CD14-positive monocyte (primary cell): Measurements from ENCODE around the gene C3orf70. TPM values are rescaled to one million over a fixed set of nuclear protein-coding genes. Genes with fewer than 3 reads are reported as not detected.

Experiments
- DNase-seq, 3 donors: peaks; one replicate each; pipeline ENCODE4 v3.0.0-alpha.2; 2011 to 2022
- H2AFZ ChIP-seq: 2 replicates; pipeline ENCODE4 v1.6.0; 2012; ENCODE audit warnings: mild to moderate bottlenecking, low read depth, low read length, inconsistent platforms; ENCODE audit not compliant: insufficient read depth, poor library complexity, severe bottlenecking
- H3K27ac ChIP-seq, 2 donors: 1 replicate in 1 of 2; 2 replicates in 1 of 2; pipeline ENCODE4 v1.5.1; 2012 to 2013; ENCODE audit warnings: low read length in 2 of 2, control low read depth in 1 of 2, inconsistent platforms in 1 of 2, low read depth in 1 of 2, mild to moderate bottlenecking in 1 of 2
- H3K27me3 ChIP-seq, 2 donors: one replicate each; pipeline versions ENCODE4 v1.6.0 to v1.6.1; 2011 to 2013; ENCODE audit warnings: low read length in 2 of 2; ENCODE audit not compliant: control insufficient read depth in 2 of 2, insufficient read depth in 2 of 2
- H3K36me3 ChIP-seq, 2 donors: replicated peaks in 1 of 2; 1 replicate in 1 of 2; 2 replicates in 1 of 2; pipeline versions ENCODE4 v1.5.1 to v1.6.1; 2012 to 2013; ENCODE audit warnings: low read length in 2 of 2, control low read depth in 1 of 2, inconsistent platforms in 1 of 2, mild to moderate bottlenecking in 1 of 2; ENCODE audit not compliant: insufficient read depth in 2 of 2, control insufficient read depth in 1 of 2
- H3K4me1 ChIP-seq, 2 donors: 1 replicate in 1 of 2; 2 replicates in 1 of 2; pipeline versions ENCODE4 v1.5.1 to v1.6.1; 2012 to 2013; ENCODE audit warnings: low read length in 2 of 2, control low read depth in 1 of 2, inconsistent platforms in 1 of 2, mild to moderate bottlenecking in 1 of 2, moderate library complexity in 1 of 2; ENCODE audit not compliant: insufficient read depth in 2 of 2, control insufficient read depth in 1 of 2
- H3K4me2 ChIP-seq: replicated peaks from 2 replicates; pipeline ENCODE3; 2012; ENCODE audit warnings: low read length, moderate library complexity, mild to moderate bottlenecking; ENCODE audit not compliant: poor library complexity, severe bottlenecking; ENCODE audit errors: extremely low read depth
- H3K4me3 ChIP-seq, 3 experiments: fragments of 200-600 bp in 1 of 3; sonication (generic) in 1 of 3; replicated peaks in 1 of 3; 1 replicate in 2 of 3; 2 replicates in 1 of 3; pipeline ENCODE4 v1.5.1; 2011 to 2013; ENCODE audit warnings: low read length in 3 of 3, mild to moderate bottlenecking in 3 of 3, control low read depth in 2 of 3, low read depth in 2 of 3, inconsistent platforms in 1 of 3, moderate library complexity in 1 of 3
- H3K79me2 ChIP-seq: 2 replicates; pipeline ENCODE4 v1.6.0; 2012; ENCODE audit warnings: mild to moderate bottlenecking, control low read depth, inconsistent platforms, low read length, moderate library complexity; ENCODE audit not compliant: insufficient read depth
- H3K9ac ChIP-seq: 2 replicates; pipeline ENCODE4 v1.6.0; 2017; ENCODE audit warnings: low read length, mild to moderate bottlenecking; ENCODE audit not compliant: insufficient read depth, poor library complexity, severe bottlenecking
- H3K9me3 ChIP-seq, 2 donors: replicated peaks in 1 of 2; 1 replicate in 1 of 2; 2 replicates in 1 of 2; pipeline versions ENCODE4 v1.5.1 to v1.6.1; 2012 to 2013; ENCODE audit warnings: low read length in 2 of 2, control low read depth in 1 of 2; ENCODE audit not compliant: control insufficient read depth in 1 of 2, insufficient read depth in 1 of 2
- H4K20me1 ChIP-seq: 2 replicates; pipeline ENCODE4 v1.6.0; 2012; ENCODE audit warnings: mild to moderate bottlenecking, low read length, control low read depth, moderate library complexity; ENCODE audit not compliant: insufficient read depth
- H3K27ac Mint-ChIP-seq, 7 donors: one replicate each; pipeline ENCODE4 v1.8.0; 2020; ENCODE audit warnings: mild to moderate bottlenecking in 7 of 7, mixed read lengths in 7 of 7, moderate library complexity in 6 of 7, inconsistent platforms in 2 of 7
- H3K27me3 Mint-ChIP-seq, 3 donors: one replicate each; pipeline ENCODE4 v1.8.0; 2021 to 2022; ENCODE audit warnings: low read depth in 3 of 3, mild to moderate bottlenecking in 3 of 3, mixed read lengths in 3 of 3, moderate library complexity in 3 of 3, inconsistent platforms in 1 of 3
- H3K36me3 Mint-ChIP-seq, 2 donors: one replicate each; pipeline ENCODE4 v1.8.0; 2020; ENCODE audit warnings: mixed read lengths in 2 of 2, inconsistent platforms in 1 of 2, mild to moderate bottlenecking in 1 of 2
- H3K4me1 Mint-ChIP-seq: one replicate; pipeline ENCODE4 v1.8.0; 2020; ENCODE audit warnings: mild to moderate bottlenecking, mixed read lengths
- H3K4me3 Mint-ChIP-seq, 2 donors: one replicate each; pipeline ENCODE4 v1.8.0; 2020; ENCODE audit warnings: mild to moderate bottlenecking in 2 of 2, mixed read lengths in 2 of 2, moderate library complexity in 1 of 2
- H3K9me3 Mint-ChIP-seq, 7 donors: one replicate each; pipeline ENCODE4 v1.8.0; 2020 to 2022; ENCODE audit warnings: mixed read lengths in 7 of 7, mild to moderate bottlenecking in 6 of 7, moderate library complexity in 6 of 7, inconsistent platforms in 2 of 7
- CTCF ChIP-seq: fragments of 200-600 bp; IDR thresholded peaks from one replicate; pipeline ENCODE4 v1.8.0; 2022; ENCODE audit warnings: antibody characterized with exemption, mild to moderate bottlenecking
- WGBS: methylation state at CpG from one replicate; pipeline ENCODE4 v1.1.5; 2013; ENCODE audit warnings: missing lambda C conversion rate; ENCODE audit not compliant: insufficient coverage; 5-methylcytosine and 5-hydroxymethylcytosine counted together
- intact Hi-C, 2 donors: fragments of 100-400 bp; cut with micrococcal nuclease; formaldehyde crosslinking; loops; one replicate each; pipeline versions ENCODE4 v1.15.0 to v1.15.1; 2023
- polyA plus RNA-seq, 3 donors: library from polyadenylated mRNA; depleted of rRNA in 1 of 3; unstranded in 2 of 3; stranded (reverse) in 1 of 3; fragments of 300-500 nt in 2 of 3; fragments of >200 nt in 1 of 3; fragmentation: Illumina TruSeq in 2 of 3; gene quantifications; 1 replicate in 2 of 3; 2 replicates in 1 of 3; pipeline ENCODE4 v1.2.3, GENCODE V29; 2012 to 2021

The C3orf70 gene
- polyA plus RNA-seq, 3 donors: 0.01 to 0.08 TPM; not detected in 1

DNA sequence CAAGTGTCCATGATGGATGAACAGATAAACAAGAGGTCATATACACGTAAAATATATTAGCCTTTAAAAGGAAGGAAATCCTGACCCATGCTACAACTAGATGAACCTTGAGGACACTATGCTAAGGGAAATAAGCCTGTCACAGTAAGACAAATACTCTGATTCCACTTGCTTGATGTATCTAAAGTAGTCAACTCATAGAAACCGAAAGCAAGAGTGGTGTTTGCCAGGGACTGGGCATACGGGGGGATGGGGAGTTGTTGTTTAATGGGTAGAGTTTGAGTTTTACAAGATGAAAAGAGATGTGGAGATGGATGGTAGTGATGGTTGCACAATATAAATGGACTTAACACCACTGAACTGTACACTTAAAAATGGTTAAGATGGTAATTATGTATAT, 65.4 kb downstream of the C3orf70 start:
- H3K27ac Mint-ChIP-seq: peak overlapping the region in 1 of 7 donors; percentile 4
- H3K4me1 ChIP-seq: no peaks in the 10 kb centered on the region
- whole genome bisulfite sequencing: no CpG with 5 or more reads among the region's 3 CpGs
- no peak overlapping the region for H3K4me3 Mint-ChIP-seq
- H3K4me2 ChIP-seq: no peak overlapping the region
- H3K4me3 ChIP-seq: no peak overlapping the region
- H2AFZ ChIP-seq: no peak overlapping the region
- H3K36me3 ChIP-seq: no peaks in the 10 kb centered on the region
- H3K27me3 Mint-ChIP-seq: peaks cover 2 to 4% (median 4%) of the 10 kb centered on the region in 3 donors
- peaks cover 0 to 2% (median 0%) of the 10 kb centered on the region in 7 donors for H3K9me3 Mint-ChIP-seq
- no peaks in the 10 kb centered on the region for H3K9me3 ChIP-seq
- no peaks in the 10 kb centered on the region for H4K20me1 ChIP-seq
- DNase-seq: no peak
- intact Hi-C loops: no loop called here
- no peaks in the 10 kb centered on the region for H3K79me2 ChIP-seq
- TF ChIP-seq CTCF: no peak
- H3K9ac ChIP-seq: no peak overlapping the region
- no peak overlapping the region for H3K27ac ChIP-seq
- no peaks in the 10 kb centered on the region for H3K4me1 Mint-ChIP-seq
- H3K27me3 ChIP-seq: no peaks in the 10 kb centered on the region
- H3K36me3 Mint-ChIP-seq: no peaks in the 10 kb centered on the region

- no peak overlapping the region for H3K9ac ChIP-seq
- no peaks in the 10 kb centered on the region for H3K9me3 ChIP-seq
- no peaks in the 10 kb centered on the region for H3K36me3 Mint-ChIP-seq
- H3K9me3 Mint-ChIP-seq: peaks cover 0 to 2% (median 0%) of the 10 kb centered on the region in 7 donors
- peaks cover 2 to 8% (median 6%) of the 10 kb centered on the region in 3 donors for H3K27me3 Mint-ChIP-seq
- no peak overlapping the region for H3K4me3 ChIP-seq
- no peaks in the 10 kb centered on the region for H3K79me2 ChIP-seq
- no peak overlapping the region for H3K27ac ChIP-seq
- H3K4me2 ChIP-seq: no peak overlapping the region
- H3K36me3 ChIP-seq: no peaks in the 10 kb centered on the region
- no CpG with 5 or more reads among the region's 5 CpGs for WGBS
- peak overlapping the region in 1 of 2 donors; percentile 5 for H3K4me3 Mint-ChIP-seq
- H4K20me1 ChIP-seq: no peaks in the 10 kb centered on the region
- no peak overlapping the region for H2AFZ ChIP-seq
- intact Hi-C loops: no loop called here
- no peak for TF ChIP-seq CTCF
- H3K27me3 ChIP-seq: no peaks in the 10 kb centered on the region
- H3K4me1 ChIP-seq: no peaks in the 10 kb centered on the region
- DNase-seq: no peak
- no peaks in the 10 kb centered on the region for H3K4me1 Mint-ChIP-seq
- H3K27ac Mint-ChIP-seq: no peak overlapping the region
Measured at GRCh38 chr3:185084901-185085300, 68.0 kb downstream of the C3orf70 start.
